Sigmoid colon (tissue), 7 donors: Measurements from ENCODE around the gene ZBTB33. TPM values are rescaled to one million over a fixed set of nuclear protein-coding genes. Genes with fewer than 3 reads are reported as not detected.

ENCODE experiments used
- DNase-seq: peaks from one replicate; pipeline ENCODE4 v3.0.0-alpha.2; 2019
- H3K27ac ChIP-seq, 4 donors: fragments of 200-600 bp; sonication (generic); one replicate each; pipeline ENCODE4 v1.5.1; 2016 to 2019; ENCODE audit warnings: mild to moderate bottlenecking in 1 of 4
- H3K27me3 ChIP-seq, 3 donors: fragments of 200-600 bp; sonication (generic); one replicate each; pipeline ENCODE4 v1.5.1; 2019; ENCODE audit warnings: mild to moderate bottlenecking in 1 of 3
- H3K36me3 ChIP-seq, 4 donors: fragments of 200-600 bp; sonication (generic); one replicate each; pipeline ENCODE4 v1.5.1; 2016 to 2019
- H3K4me1 ChIP-seq, 4 donors: fragments of 200-600 bp; sonication (generic); one replicate each; pipeline ENCODE4 v1.5.1; 2017 to 2019
- H3K4me3 ChIP-seq, 4 donors: fragments of 200-600 bp; sonication (generic); one replicate each; pipeline ENCODE4 v1.5.1; 2017 to 2019; ENCODE audit warnings: mild to moderate bottlenecking in 2 of 4, moderate library complexity in 1 of 4
- H3K9me3 ChIP-seq, 4 donors: fragments of 200-600 bp in 3 of 4; sonication (generic) in 3 of 4; one replicate each; pipeline versions ENCODE4 v1.5.1 to v1.6.1; 2013 to 2019
- CTCF ChIP-seq, 4 experiments: fragments of 450-650 bp in 3 of 4; fragments of 200-600 bp in 1 of 4; IDR thresholded peaks; one replicate each; pipeline ENCODE4 v1.5.1; 2016 to 2019; ENCODE audit warnings: antibody characterized with exemption in 4 of 4, mild to moderate bottlenecking in 3 of 4, moderate library complexity in 2 of 4
- EP300 ChIP-seq, 4 donors: sonication (generic); formaldehyde crosslinking; IDR thresholded peaks; one replicate each; pipeline ENCODE4 v1.6.1; 2017; ENCODE audit warnings: antibody characterized with exemption in 4 of 4
- POLR2A ChIP-seq, 2 donors: fragments of 450-650 bp; IDR thresholded peaks; one replicate each; pipeline ENCODE4 v1.6.1; 2016; ENCODE audit warnings: antibody characterized with exemption in 2 of 2, mild to moderate bottlenecking in 2 of 2, moderate library complexity in 2 of 2
- POLR2AphosphoS5 ChIP-seq, 4 donors: sonication (generic); formaldehyde crosslinking; IDR thresholded peaks; one replicate each; pipeline ENCODE4 v1.6.1; 2017; ENCODE audit warnings: antibody characterized with exemption in 4 of 4
- WGBS, 2 donors: extraction: QIAGEN DNeasy Blood & Tissue Kit; methylation state at CpG; one replicate each; pipeline ENCODE4 v1.1.7; 2013; 5-methylcytosine and 5-hydroxymethylcytosine counted together
- intact Hi-C: fragments of 100-400 bp; cut with DNase I; formaldehyde crosslinking; loops from one replicate; pipeline ENCODE4 v1.15.1; 2023
- polyA plus RNA-seq, 3 donors: library from polyadenylated mRNA; stranded (reverse); fragments of 200-250 nt; gene quantifications; one replicate each; pipeline ENCODE4 v1.2.3, GENCODE V29; 2013
- total RNA-seq, 4 donors: library from RNA; depleted of rRNA; stranded (reverse); fragments of >200 nt; gene quantifications; one replicate each; pipeline ENCODE4 v1.1.0, GENCODE V29; 2016
- donor health status: healthy with polysubstance abuse.
- donor health status: Bipolar disorder and iron deficiency.
- donor health status: healthy.

Gene ZBTB33
- total and polyA plus RNA-seq, 7 donors: 4.2 to 13.2 (median 5.8) TPM

- Histone ChIP-seq H3K9me3 (no peaks in the 10 kb centered on the region), H3K4me1 (no peaks in the 10 kb centered on the region), H3K4me3 (no peak overlapping the region), H3K27ac (no peak overlapping the region), H3K27me3 (no peaks in the 10 kb centered on the region), H3K36me3 (no peaks in the 10 kb centered on the region)
- DNase-seq: no peak
- TF ChIP-seq POLR2AphosphoS5 (IDR thresholded peaks at IDR 0.05) (no peak), POLR2A (IDR thresholded peaks at IDR 0.05) (no peak), CTCF (IDR thresholded peaks at IDR 0.05) (no peak), EP300 (IDR thresholded peaks at IDR 0.05) (no peak)
- intact Hi-C loops: no loop called here
- WGBS, 2 donors: 85 to 88% methylated on average over 9 of the region's 9 CpGs
Observed at GRCh38 chrX:120228187-120228908, 22.3 kb upstream of the ZBTB33 start.

- H3K9me3 ChIP-seq: no peaks in the 10 kb centered on the region
- TF ChIP-seq CTCF (IDR thresholded peaks at IDR 0.05) (no peak), POLR2AphosphoS5 (IDR thresholded peaks at IDR 0.05) (no peak), EP300 (IDR thresholded peaks at IDR 0.05) (no peak), POLR2A (IDR thresholded peaks at IDR 0.05) (no peak)
- H3K4me3 ChIP-seq: no peak overlapping the region
- H3K27ac ChIP-seq: no peak overlapping the region
- DNase-seq: no peak
- WGBS, 2 donors: 91 to 93% methylated on average over 6 of the region's 6 CpGs
- H3K27me3 ChIP-seq: no peaks in the 10 kb centered on the region
- intact Hi-C loops: no loop called here
- H3K36me3 ChIP-seq: peaks cover 0 to 15% (median 0%) of the 10 kb centered on the region in 4 donors
- no peaks in the 10 kb centered on the region for H3K4me1 ChIP-seq
Observed at GRCh38 chrX:120235284-120235683, 15.3 kb upstream of the ZBTB33 start.

GRCh38 chrX:120236687-120237479 lies 13.7 kb upstream of the ZBTB33 start:
- intact Hi-C loops: no loop called here
- TF ChIP-seq EP300 (IDR thresholded peaks at IDR 0.05): no peak
- no peak for TF ChIP-seq CTCF (IDR thresholded peaks at IDR 0.05)
- no peak for TF ChIP-seq POLR2A (IDR thresholded peaks at IDR 0.05)
- no peak for TF ChIP-seq POLR2AphosphoS5 (IDR thresholded peaks at IDR 0.05)
- H3K4me3 ChIP-seq: no peak overlapping the region
- no peaks in the 10 kb centered on the region for H3K4me1 ChIP-seq
- peaks cover 0 to 15% (median 0%) of the 10 kb centered on the region in 4 donors for H3K36me3 ChIP-seq
- DNase-seq: no peak
- 81 to 88% methylated on average over 3 of the region's 3 CpGs for WGBS, 2 donors
- no peaks in the 10 kb centered on the region for H3K9me3 ChIP-seq
- no peaks in the 10 kb centered on the region for H3K27me3 ChIP-seq
- H3K27ac ChIP-seq: no peak overlapping the region

GRCh38 chrX:120238933-120239332 lies 11.7 kb upstream of the ZBTB33 start:
- Histone ChIP-seq H3K36me3 (peaks cover 0 to 15% (median 0%) of the 10 kb centered on the region in 4 donors), H3K9me3 (no peaks in the 10 kb centered on the region), H3K4me1 (peaks cover 0 to 12% (median 4%) of the 10 kb centered on the region in 4 donors), H3K27ac (no peak overlapping the region), H3K4me3 (no peak overlapping the region), H3K27me3 (no peaks in the 10 kb centered on the region)
- TF ChIP-seq CTCF (IDR thresholded peaks at IDR 0.05): no peak
- TF ChIP-seq EP300 (IDR thresholded peaks at IDR 0.05): no peak
- no peak for TF ChIP-seq POLR2AphosphoS5 (IDR thresholded peaks at IDR 0.05)
- no peak for TF ChIP-seq POLR2A (IDR thresholded peaks at IDR 0.05)
- no peak for DNase-seq
- WGBS, 2 donors: 93 to 95% methylated on average over 4 of the region's 4 CpGs
- intact Hi-C loops: no loop called here
